GM18868 (cell line): ENCODE data around the gene FGF12.

Experiments used
- ATAC-seq: cut with Tn5 transposase; IDR thresholded peaks from one replicate; pipeline ENCODE4 v1.9.1; 2021; ENCODE audit warnings: mild to moderate bottlenecking, moderate library complexity; ENCODE audit not compliant: unreplicated experiment

Gene FGF12

GRCh38 chr3:192129586-192129985 is 597.8 kb downstream of the FGF12 start:
- no peak for ATAC-seq

- ATAC-seq, result peak; percentile 95
Measured at GRCh38 chr3:192128922-192129321, 598.4 kb downstream of the FGF12 start.

- ATAC-seq, result no peak
Measured at GRCh38 chr3:192128060-192128459, 599.3 kb downstream of the FGF12 start.

GRCh38 chr3:192122832-192123594 is 604.3 kb downstream of the FGF12 start:
- peak; percentile 93 for ATAC-seq

- no peak for ATAC-seq
Measured at GRCh38 chr3:192121923-192122322, 605.4 kb downstream of the FGF12 start.

- peak; percentile 56 for ATAC-seq
Measured at GRCh38 chr3:192108820-192109219, 618.5 kb downstream of the FGF12 start.

DNA sequence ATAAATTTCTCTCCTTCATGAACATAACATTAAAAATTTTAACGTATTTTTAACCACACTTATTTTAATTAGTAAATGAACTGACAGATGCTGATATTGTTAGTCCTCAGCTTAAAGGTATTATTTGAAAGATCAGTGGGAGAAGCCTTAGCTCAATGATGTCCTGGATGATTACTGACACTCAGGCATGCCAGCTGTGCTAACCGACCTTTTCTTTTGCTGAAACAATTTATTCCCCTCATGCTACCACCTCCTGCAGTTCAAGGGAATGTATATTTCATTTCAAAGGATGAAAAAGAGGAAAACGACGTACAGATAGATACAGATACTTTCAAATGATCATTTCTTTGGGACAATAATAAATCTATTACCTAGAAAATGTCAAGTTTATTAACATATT is 620.8 kb downstream of the FGF12 start:
- ATAC-seq, result no peak

- ATAC-seq, result peak; percentile 70
Measured at GRCh38 chr3:192092388-192093005, 634.8 kb downstream of the FGF12 start.

DNA sequence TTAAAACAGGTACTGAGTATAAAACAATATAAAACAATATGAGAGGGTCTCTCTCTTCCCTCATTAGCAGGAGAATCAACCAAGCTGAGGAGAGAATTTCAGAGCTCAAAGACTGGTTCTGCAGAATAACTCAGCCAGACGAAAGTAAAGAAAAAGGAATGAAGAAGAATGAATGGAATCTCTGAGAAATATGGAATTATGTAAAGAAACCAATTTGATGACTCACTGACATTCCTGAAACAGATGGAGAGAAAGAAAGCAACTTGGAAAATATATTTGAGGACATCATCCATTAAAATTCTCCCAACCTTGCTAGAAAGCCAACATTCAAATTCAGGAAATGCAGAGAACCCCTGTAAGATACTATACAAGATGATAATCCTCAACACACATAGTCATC is 635.5 kb downstream of the FGF12 start:
- ATAC-seq, result no peak

GRCh38 chr3:192090586-192090985 is 636.8 kb downstream of the FGF12 start:
- ATAC-seq, result peak; percentile 72
